ENCODE measurements around the gene CCDC178.

DNA sequence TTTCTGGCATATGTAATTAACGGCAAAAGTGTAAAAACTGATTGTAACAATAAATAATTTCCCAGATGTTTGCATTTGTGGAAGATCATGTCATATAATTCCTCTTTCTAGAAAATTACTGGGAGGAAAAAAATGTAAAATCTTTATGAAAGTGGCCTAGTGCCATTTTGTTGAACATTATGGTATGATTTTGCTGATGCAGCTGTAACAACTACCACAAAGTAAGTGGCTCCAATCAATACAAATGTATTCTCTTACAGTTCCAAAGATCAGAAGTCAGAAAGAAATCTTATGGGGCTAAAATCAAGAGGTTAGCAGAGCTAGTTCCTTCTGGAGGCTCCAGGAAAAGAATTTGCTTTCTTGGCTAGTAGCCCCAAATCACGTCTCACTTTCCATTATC, 281.4 kb downstream of the CCDC178 start:
- no peak for TF ChIP-seq TAF1 (IDR thresholded peaks at IDR 0.05; ENCODE audit: borderline replicate concordance, low read depth, low read length)
- TF ChIP-seq POLR2A (IDR thresholded peaks at IDR 0.05; ENCODE audit: low read depth, low read length), result no peak
- TF ChIP-seq POLR2AphosphoS5 (IDR thresholded peaks at IDR 0.05; ENCODE audit: low read depth, low read length), result no peak
